ENCODE measurements around the gene ADAM12.

ADAM12 gene

DNA sequence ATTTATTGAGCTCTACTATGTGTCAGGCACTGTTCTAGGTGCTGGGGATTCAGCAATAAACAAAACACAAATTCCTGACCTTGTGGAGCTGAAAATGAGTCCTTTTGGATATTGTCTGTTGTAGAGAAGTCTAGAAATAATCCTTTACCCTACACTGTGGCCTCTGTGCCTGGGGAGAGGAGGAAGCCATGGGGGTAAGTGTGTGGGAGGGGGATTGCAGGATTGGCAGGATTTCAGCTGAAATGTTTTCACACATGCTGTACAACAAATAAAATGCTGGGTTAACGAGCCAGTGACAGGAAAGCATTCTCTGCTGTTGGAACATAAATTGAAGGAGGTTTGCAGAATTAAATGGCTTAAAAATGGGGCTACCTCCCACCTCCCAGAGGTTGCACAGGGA is 302.5 kb downstream of the ADAM12 start:
- no peak overlapping the region for H3K27ac Mint-ChIP-seq
- no peaks in the 10 kb centered on the region for H3K9me3 Mint-ChIP-seq
- DNase-seq (ENCODE audit: low spot score): no peak
- H3K36me3 Mint-ChIP-seq (ENCODE audit: low read depth): no peaks in the 10 kb centered on the region
- no peaks in the 10 kb centered on the region for H3K4me1 Mint-ChIP-seq (ENCODE audit: low read depth)
- H3K27me3 Mint-ChIP-seq (ENCODE audit: low read depth): no peaks in the 10 kb centered on the region
- no peak overlapping the region for H3K4me3 Mint-ChIP-seq

DNA sequence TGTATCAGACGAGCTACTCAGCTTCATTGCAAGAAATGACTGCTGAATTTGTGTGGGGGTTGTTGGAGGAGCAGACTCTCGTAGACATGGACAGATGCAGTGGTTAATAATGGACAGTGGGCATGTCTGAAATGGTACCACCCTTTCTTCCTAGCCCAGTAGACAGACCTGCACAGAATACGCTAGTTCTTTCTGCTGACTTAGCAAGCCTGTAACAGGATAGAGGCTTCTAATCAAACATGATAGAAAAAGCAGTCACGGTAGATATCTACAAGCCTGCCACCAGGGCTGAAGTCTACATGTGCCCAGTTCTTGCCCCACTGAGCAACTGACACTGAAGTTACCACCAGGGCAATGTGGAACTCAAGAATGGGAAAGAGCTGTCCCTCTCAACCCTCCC is 303.9 kb downstream of the ADAM12 start:
- Mint-ChIP-seq H3K27ac (no peak overlapping the region), H3K27me3 (ENCODE audit: low read depth) (no peaks in the 10 kb centered on the region), H3K4me1 (ENCODE audit: low read depth) (no peaks in the 10 kb centered on the region), H3K4me3 (no peak overlapping the region), H3K9me3 (no peaks in the 10 kb centered on the region), H3K36me3 (ENCODE audit: low read depth) (no peaks in the 10 kb centered on the region)
- no peak for DNase-seq (ENCODE audit: low spot score)

DNA sequence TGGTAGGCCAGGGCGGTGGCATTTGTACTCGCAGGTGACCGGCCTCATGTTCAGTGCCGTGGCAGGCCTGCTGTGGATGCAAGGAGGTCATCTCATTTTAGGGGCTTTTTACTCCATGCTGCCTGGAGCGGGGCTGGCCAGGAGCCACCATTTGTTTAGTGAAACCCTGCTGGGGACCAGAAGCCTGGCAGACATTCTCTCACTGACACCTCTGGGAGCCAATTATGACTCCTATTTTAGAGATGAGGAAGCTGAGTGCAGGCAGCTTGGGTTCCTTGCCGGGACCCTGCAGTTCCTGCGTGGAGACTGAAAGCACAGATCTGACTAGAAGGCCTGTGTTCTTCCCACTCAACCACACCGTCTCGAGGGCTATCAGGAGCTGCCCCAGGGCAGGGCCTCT is 305.3 kb downstream of the ADAM12 start:
- Mint-ChIP-seq H3K4me1 (ENCODE audit: low read depth) (no peaks in the 10 kb centered on the region), H3K27ac (no peak overlapping the region), H3K36me3 (ENCODE audit: low read depth) (no peaks in the 10 kb centered on the region), H3K9me3 (no peaks in the 10 kb centered on the region), H3K27me3 (ENCODE audit: low read depth) (no peaks in the 10 kb centered on the region), H3K4me3 (no peak overlapping the region)
- no peak for DNase-seq (ENCODE audit: low spot score)

DNA sequence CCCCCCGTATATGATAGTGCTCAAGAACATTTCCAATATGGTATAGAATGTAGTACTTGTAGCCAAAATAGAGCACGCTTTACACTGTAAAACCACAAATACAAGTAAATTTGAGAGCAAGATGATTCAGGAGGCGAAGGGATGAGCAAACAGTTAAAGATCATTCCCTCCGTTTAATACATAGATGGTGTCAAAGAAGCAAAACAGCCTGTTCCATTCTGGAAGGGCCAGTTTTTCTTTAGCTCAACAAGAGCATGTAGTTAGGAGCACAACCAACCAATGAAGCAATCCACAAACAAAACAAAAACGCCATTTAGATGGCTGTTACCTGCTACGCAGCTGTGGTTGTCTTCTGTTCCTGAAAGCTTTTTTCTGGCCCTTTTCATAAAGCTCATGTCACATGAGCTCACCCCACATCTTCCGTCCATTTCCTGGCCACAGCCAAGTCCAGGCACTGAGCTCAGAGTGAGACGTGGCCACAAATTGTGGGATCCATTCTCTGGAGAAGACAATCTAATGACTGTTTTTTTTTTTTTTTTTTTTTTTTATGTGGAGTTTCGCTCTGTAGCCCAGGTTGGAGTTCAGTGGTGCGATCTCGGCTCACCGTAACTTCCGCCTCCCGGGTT is 306.3 kb downstream of the ADAM12 start:
- H3K4me3 Mint-ChIP-seq: no peak overlapping the region
- no peaks in the 10 kb centered on the region for H3K27me3 Mint-ChIP-seq (ENCODE audit: low read depth)
- no peaks in the 10 kb centered on the region for H3K36me3 Mint-ChIP-seq (ENCODE audit: low read depth)
- no peaks in the 10 kb centered on the region for H3K9me3 Mint-ChIP-seq
- H3K4me1 Mint-ChIP-seq (ENCODE audit: low read depth): no peaks in the 10 kb centered on the region
- no peak overlapping the region for H3K27ac Mint-ChIP-seq
- DNase-seq (ENCODE audit: low spot score): no peak

DNA sequence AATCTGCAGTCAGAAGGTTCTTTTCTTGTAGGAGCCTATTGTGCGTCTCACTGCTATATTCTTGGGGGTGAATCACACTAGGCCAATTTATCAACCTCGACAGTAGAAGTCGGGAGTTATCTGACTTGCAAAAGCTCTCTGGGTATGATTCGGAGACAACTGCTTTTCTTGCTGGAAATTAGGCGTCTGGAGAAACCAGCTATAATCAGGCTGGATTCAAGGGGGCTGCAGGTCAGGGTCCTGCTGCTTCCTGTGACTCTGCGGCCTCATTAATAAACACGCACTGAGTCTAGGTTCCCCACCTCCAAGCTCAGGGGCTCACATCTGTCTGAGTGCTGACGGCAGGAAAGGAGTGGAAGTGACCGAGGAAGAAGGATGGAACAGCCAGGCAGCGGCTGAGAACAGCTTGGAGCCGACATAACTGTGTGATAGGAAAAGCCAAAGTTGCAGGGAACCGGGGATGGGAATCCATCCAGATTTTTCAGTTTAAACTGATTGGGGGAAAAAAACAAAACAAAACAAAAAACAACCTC is 307.3 kb downstream of the ADAM12 start:
- Mint-ChIP-seq H3K4me1 (ENCODE audit: low read depth) (no peaks in the 10 kb centered on the region), H3K9me3 (no peaks in the 10 kb centered on the region), H3K27me3 (ENCODE audit: low read depth) (no peaks in the 10 kb centered on the region), H3K36me3 (ENCODE audit: low read depth) (no peaks in the 10 kb centered on the region), H3K4me3 (no peak overlapping the region), H3K27ac (no peak overlapping the region)
- no peak for DNase-seq (ENCODE audit: low spot score)

DNA sequence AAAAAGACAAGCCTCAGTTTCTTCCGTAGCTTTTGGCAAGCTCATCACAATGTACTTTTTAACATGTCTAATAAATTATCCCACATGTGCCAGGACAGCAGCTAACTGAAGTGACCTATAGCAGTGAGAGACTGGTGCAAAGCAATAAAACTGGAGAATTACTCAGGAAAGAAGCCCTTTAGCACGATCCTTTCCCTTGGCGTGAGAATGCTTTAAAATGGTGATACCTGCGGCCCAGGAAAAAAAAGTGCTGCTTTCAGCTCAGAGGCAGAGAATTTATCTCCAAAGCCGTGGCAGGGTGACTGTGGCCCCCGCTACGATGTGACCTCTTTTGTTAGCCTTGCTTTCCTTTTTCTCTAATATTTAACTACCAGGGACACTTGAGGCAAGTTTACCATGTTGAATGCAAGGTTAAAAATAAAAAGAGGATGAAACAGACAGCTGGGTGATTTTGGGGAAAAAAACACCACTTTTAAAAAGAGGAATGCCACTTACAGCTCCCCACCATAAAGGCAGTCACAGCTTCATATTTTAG is 307.9 kb downstream of the ADAM12 start:
- no peak overlapping the region for H3K27ac Mint-ChIP-seq
- H3K4me1 Mint-ChIP-seq (ENCODE audit: low read depth): no peaks in the 10 kb centered on the region
- H3K9me3 Mint-ChIP-seq: no peaks in the 10 kb centered on the region
- no peaks in the 10 kb centered on the region for H3K36me3 Mint-ChIP-seq (ENCODE audit: low read depth)
- no peaks in the 10 kb centered on the region for H3K27me3 Mint-ChIP-seq (ENCODE audit: low read depth)
- DNase-seq (ENCODE audit: low spot score): no peak
- H3K4me3 Mint-ChIP-seq: no peak overlapping the region

DNA sequence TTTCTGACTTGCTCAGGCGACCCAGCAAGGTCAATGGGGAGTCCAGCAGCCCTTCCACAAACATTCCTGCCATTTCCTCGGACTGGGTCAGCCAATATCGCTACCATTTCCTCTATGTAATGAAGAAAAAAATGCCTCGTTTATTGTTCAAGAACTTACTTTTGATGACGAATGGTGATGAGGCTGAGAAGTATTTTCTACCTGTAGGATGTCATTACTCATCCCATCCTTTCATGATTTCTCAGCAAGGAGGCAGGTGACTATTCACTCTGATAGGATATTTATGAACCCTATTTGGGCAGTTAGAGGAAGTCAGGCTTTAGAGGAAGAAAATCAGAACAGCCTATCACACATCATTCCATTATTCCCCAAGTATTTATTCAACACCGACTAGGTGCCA is 313.3 kb downstream of the ADAM12 start:
- DNase-seq (ENCODE audit: low spot score): no peak
- H3K27me3 Mint-ChIP-seq (ENCODE audit: low read depth): no peaks in the 10 kb centered on the region
- H3K27ac Mint-ChIP-seq: no peak overlapping the region
- no peaks in the 10 kb centered on the region for H3K9me3 Mint-ChIP-seq
- no peak overlapping the region for H3K4me3 Mint-ChIP-seq
- H3K4me1 Mint-ChIP-seq (ENCODE audit: low read depth): no peaks in the 10 kb centered on the region
- no peaks in the 10 kb centered on the region for H3K36me3 Mint-ChIP-seq (ENCODE audit: low read depth)

DNA sequence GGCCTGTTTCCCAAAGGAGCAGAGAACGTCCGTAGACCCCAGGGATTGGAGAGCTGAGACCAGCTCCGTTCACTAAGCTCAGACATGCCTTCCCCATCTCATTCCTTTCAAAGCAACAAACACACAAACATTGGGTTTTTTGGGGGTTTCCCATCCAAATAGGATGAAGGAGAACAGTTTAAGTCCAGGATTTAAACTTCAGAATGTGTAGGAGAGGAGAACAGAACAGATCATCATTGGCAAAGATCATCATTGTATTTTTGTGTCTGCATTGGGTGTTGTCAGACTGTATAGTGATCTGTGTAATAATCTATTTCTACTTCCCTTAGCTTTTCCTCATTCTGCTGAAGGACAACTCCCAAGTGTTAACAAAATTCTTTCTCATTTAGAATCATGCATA is 314.0 kb downstream of the ADAM12 start:
- Mint-ChIP-seq H3K27me3 (ENCODE audit: low read depth) (no peaks in the 10 kb centered on the region), H3K4me3 (no peak overlapping the region), H3K36me3 (ENCODE audit: low read depth) (no peaks in the 10 kb centered on the region), H3K4me1 (ENCODE audit: low read depth) (no peaks in the 10 kb centered on the region), H3K9me3 (no peaks in the 10 kb centered on the region), H3K27ac (no peak overlapping the region)
- DNase-seq (ENCODE audit: low spot score): no peak

DNA sequence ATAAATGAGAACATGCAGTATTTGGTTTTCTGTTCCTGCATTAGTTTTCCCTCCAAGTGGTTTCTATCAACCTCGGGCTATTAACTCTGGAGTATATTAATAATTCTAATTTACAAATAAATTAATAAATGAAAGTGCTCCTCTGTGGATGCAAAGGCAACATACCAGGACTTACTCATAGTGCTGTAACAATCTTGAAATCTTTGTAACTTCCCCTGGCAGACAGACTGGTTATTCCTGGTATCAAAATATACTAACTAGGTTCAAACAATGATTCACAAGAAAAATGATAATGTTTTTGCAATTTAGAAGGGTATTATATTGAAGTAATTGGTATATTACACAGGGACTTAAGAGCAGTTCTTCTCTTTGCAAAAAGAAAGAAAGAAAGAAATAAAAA is 314.7 kb downstream of the ADAM12 start:
- H3K27me3 Mint-ChIP-seq (ENCODE audit: low read depth): no peaks in the 10 kb centered on the region
- no peak overlapping the region for H3K4me3 Mint-ChIP-seq
- DNase-seq (ENCODE audit: low spot score): no peak
- no peaks in the 10 kb centered on the region for H3K9me3 Mint-ChIP-seq
- H3K36me3 Mint-ChIP-seq (ENCODE audit: low read depth): no peaks in the 10 kb centered on the region
- H3K27ac Mint-ChIP-seq: no peak overlapping the region
- no peaks in the 10 kb centered on the region for H3K4me1 Mint-ChIP-seq (ENCODE audit: low read depth)

DNA sequence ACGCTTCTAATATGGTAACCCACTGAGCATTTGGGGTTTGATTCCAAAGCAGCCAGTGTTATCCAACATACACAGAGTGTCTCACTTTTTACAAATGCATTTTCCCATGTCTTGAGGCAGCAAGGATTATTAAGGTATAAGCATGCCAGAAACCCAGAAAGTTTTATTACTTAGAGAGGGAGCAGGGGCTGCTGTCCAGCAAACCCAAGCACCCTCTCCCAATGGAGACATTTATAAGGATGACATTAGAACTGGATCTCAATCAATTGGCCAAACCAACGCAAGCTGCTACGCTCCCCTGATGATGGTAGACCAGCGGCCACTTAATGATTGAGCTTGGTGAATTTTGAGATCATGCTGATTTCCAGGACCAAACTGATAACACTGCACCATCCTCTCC is 315.7 kb downstream of the ADAM12 start:
- Mint-ChIP-seq H3K36me3 (ENCODE audit: low read depth) (no peaks in the 10 kb centered on the region), H3K4me1 (ENCODE audit: low read depth) (no peaks in the 10 kb centered on the region), H3K27me3 (ENCODE audit: low read depth) (no peaks in the 10 kb centered on the region), H3K27ac (no peak overlapping the region), H3K9me3 (no peaks in the 10 kb centered on the region), H3K4me3 (no peak overlapping the region)
- DNase-seq (ENCODE audit: low spot score): no peak

DNA sequence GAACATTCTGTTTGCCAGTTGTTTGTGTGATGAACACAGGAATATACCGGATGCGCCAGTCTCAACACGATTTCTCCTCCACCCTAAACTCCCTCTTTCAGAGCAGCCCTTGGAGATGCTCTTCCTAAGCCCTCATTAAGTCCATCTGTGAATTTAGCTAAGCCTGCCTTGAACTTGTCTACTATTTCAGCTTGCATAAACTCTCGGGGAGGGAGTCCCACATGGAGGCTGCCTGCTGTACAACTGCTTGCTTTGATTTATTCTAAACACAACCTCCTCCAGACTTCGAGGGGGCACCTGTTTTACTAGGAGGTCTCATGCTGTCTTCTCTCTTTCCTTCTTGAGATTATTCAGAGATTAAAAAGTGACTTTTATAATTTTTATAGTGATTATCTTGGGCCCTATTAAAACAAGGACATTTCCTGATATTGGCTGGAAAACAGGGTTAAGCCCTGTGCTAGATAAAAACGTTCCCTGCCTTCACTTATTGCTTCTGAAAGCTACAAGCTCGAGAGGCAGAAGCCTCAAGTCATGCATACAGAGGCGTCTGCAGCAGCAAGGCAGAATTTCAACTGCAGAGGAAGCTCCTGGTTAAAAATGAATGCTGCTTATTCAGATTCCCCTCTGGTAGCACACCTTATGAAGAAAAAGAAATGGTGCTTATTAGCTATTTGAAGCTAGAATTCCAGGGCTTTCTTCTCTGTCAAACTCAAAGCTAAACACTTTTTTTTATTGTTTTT is 317.6 kb downstream of the ADAM12 start:
- Mint-ChIP-seq H3K4me1 (ENCODE audit: low read depth) (no peaks in the 10 kb centered on the region), H3K36me3 (ENCODE audit: low read depth) (no peaks in the 10 kb centered on the region), H3K4me3 (no peak overlapping the region), H3K27ac (no peak overlapping the region), H3K9me3 (no peaks in the 10 kb centered on the region), H3K27me3 (ENCODE audit: low read depth) (no peaks in the 10 kb centered on the region)
- no peak for DNase-seq (ENCODE audit: low spot score)

DNA sequence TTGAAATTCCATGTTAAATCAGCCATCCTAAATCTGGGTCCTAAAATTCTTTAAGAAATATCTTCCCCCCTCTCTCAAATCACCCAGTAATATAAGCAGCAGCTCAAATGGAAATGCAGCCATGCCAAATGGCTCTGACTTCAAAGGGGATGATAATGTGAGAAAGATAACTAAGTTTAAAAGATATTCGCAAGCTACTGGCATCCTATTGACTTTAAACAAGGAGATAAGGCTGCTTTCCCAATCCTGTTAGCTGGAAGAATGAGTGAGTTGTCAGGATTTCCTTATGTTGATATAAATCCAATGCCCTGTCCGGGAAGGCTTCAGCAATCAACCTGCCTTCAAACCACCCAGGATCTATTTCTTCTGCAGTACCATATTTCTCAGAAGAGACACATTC is 320.0 kb downstream of the ADAM12 start:
- Mint-ChIP-seq H3K9me3 (no peaks in the 10 kb centered on the region), H3K36me3 (ENCODE audit: low read depth) (no peaks in the 10 kb centered on the region), H3K4me1 (ENCODE audit: low read depth) (no peaks in the 10 kb centered on the region), H3K4me3 (no peak overlapping the region), H3K27ac (no peak overlapping the region), H3K27me3 (ENCODE audit: low read depth) (no peaks in the 10 kb centered on the region)
- DNase-seq (ENCODE audit: low spot score): no peak

DNA sequence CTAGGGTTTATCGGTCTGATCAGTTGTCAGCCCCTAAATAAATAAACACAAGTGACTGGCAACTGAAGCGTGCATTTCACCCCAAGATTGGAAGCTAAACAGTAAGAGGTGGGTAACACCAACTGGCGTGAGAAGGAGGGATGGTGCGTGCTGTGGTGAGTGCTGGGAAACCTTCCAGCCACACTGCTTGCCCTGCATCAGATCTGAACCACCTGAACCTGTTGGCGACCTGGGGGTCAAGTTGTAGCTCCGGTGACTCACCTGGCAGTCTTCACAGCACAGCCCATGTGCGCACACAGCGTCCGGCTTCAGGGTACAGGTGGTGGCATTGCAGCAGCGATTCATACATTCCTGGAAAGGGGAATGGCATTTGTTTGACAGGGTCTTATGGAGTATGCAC is 321.8 kb downstream of the ADAM12 start:
- Mint-ChIP-seq H3K4me3 (no peak overlapping the region), H3K36me3 (ENCODE audit: low read depth) (no peaks in the 10 kb centered on the region), H3K4me1 (ENCODE audit: low read depth) (no peaks in the 10 kb centered on the region), H3K27me3 (ENCODE audit: low read depth) (no peaks in the 10 kb centered on the region), H3K9me3 (no peaks in the 10 kb centered on the region), H3K27ac (no peak overlapping the region)
- DNase-seq (ENCODE audit: low spot score): no peak

DNA sequence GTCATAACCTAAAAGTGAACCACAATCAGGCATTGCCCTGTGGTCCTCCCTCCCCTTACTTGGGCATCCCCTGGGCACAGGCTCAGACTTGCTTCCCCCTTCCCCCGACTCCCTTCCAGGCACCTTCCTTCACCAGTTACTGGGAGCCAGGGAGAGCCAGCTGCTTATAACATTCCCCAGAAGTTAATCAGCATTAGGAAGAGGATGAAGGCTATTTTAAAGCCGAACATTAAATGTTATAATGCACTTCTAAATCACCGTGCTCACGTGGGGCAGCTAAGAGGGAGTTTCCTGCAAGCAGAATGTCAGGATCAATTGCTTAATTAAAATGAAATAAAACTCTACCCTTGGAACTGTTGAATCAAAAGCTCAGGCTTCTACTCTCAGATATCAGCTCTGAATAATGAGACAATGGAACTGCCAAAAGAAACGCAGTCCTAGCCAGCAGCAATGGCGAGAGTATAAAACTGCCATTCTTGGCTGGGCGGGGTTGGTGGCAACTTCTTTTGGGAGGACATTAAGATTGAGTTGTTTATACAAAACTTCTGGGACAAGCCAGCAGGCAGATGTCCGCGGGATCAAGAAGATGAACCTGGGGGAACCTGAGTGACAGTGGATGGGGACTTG is 322.4 kb downstream of the ADAM12 start:
- no peaks in the 10 kb centered on the region for H3K9me3 Mint-ChIP-seq
- no peak overlapping the region for H3K27ac Mint-ChIP-seq
- H3K27me3 Mint-ChIP-seq (ENCODE audit: low read depth): no peaks in the 10 kb centered on the region
- no peaks in the 10 kb centered on the region for H3K4me1 Mint-ChIP-seq (ENCODE audit: low read depth)
- H3K36me3 Mint-ChIP-seq (ENCODE audit: low read depth): no peaks in the 10 kb centered on the region
- DNase-seq (ENCODE audit: low spot score): no peak
- no peak overlapping the region for H3K4me3 Mint-ChIP-seq
